ENCODE measurements around the gene TMEM258.
A peak's percentile ranks its signal among the peaks of the same experiment; 100 is the strongest.

Gene TMEM258

DNA sequence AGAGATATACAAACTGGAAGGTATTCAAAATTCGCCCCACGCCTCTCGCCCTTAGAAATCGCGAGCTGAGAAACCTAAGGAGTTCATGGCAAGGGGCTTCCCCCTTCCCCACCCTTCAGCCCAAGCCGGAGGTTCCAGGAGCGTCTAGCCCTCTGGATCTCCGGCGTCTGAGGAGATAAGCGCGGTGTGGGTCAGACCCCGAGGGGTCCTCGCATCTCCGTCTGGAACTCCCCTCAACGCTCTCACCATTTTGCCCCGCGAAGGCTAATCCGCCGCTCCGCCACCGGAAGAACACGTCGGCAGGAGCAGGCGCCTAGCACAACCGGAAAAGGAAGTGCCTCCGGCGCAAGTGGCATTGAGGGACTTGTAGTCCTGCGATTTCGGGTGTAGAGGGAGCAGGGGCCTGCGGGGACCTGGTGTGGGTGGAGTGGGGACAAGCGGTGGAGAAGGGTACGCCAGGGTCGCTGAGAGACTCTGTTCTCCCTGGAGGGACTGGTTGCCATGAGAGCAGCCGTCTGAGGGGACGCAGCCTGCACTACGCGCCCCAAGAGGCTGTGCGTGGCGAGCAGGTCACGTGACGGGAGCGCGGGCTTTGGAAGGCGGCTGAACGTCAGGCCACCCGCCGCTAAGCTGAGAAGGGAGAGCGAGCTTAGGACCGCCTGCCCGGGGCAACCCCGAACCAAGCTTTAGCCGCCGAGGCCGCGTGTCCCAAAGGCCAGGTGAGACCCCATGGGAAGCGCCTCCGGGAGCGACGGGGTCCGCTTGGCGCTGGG is at the start of gene TMEM258, which contains the start of gene FEN1:
TSS of gene TMEM258 (minus strand) at position 290 of the 773 bp plus-strand sequence. CDS start at position 249, 41 bp downstream.
TSS of gene FEN1 (plus strand) at position 602 of the 773 bp plus-strand sequence. CDS start 2,451 bp downstream, outside the sequence.
- CTCF ChIA-PET = interaction anchor here (1.0 to 9.0 kb wide), 8 partner anchors 9 to 602 kb away, joined by 3 to 118 read pairs (median 7); no protein-coding TSS in a partner anchor
- no peak for TF ChIP-seq PRDM6 (tag by site-specific recombination; IDR thresholded peaks at IDR 0.05)
- TF ChIP-seq ZNF362 (tag by site-specific recombination; IDR thresholded peaks at IDR 0.05) = no peak
- 0 out of 2 replicates have a peak, but pooled peaks have one; percentile 25 for TF ChIP-seq ZNF394 (tag by site-specific recombination; IDR thresholded peaks at IDR 0.05; ENCODE audit: borderline replicate concordance)
- no peak for TF ChIP-seq ZNF514 (tag by site-specific recombination; IDR thresholded peaks at IDR 0.05)
- TF ChIP-seq ZNF621 (tag by site-specific recombination; IDR thresholded peaks at IDR 0.05) = no peak
- TF ChIP-seq, protein P1, sequence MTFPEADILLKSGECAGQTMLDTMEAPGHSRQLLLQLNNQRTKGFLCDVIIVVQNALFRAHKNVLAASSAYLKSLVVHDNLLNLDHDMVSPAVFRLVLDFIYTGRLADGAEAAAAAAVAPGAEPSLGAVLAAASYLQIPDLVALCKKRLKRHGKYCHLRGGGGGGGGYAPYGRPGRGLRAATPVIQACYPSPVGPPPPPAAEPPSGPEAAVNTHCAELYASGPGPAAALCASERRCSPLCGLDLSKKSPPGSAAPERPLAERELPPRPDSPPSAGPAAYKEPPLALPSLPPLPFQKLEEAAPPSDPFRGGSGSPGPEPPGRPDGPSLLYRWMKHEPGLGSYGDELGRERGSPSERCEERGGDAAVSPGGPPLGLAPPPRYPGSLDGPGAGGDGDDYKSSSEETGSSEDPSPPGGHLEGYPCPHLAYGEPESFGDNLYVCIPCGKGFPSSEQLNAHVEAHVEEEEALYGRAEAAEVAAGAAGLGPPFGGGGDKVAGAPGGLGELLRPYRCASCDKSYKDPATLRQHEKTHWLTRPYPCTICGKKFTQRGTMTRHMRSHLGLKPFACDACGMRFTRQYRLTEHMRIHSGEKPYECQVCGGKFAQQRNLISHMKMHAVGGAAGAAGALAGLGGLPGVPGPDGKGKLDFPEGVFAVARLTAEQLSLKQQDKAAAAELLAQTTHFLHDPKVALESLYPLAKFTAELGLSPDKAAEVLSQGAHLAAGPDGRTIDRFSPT (tag by site-specific recombination; IDR thresholded peaks at IDR 0.05) = no peak
- TF ChIP-seq PRDM10 (tag by site-specific recombination; IDR thresholded peaks at IDR 0.05) = peak; percentile 83
- TF ChIP-seq ZBTB8A (tag by site-specific recombination; IDR thresholded peaks at IDR 0.05) = peak; percentile 60
- TF ChIP-seq EGR2 (tag by site-specific recombination; IDR thresholded peaks at IDR 0.05; ENCODE audit: low read depth) = 0 out of 2 replicates have a peak, but pooled peaks have one; percentile 11
- no peak for TF ChIP-seq ZFP3 (tag by site-specific recombination; IDR thresholded peaks at IDR 0.05; ENCODE audit: low read depth)
- TF ChIP-seq, protein P2, sequence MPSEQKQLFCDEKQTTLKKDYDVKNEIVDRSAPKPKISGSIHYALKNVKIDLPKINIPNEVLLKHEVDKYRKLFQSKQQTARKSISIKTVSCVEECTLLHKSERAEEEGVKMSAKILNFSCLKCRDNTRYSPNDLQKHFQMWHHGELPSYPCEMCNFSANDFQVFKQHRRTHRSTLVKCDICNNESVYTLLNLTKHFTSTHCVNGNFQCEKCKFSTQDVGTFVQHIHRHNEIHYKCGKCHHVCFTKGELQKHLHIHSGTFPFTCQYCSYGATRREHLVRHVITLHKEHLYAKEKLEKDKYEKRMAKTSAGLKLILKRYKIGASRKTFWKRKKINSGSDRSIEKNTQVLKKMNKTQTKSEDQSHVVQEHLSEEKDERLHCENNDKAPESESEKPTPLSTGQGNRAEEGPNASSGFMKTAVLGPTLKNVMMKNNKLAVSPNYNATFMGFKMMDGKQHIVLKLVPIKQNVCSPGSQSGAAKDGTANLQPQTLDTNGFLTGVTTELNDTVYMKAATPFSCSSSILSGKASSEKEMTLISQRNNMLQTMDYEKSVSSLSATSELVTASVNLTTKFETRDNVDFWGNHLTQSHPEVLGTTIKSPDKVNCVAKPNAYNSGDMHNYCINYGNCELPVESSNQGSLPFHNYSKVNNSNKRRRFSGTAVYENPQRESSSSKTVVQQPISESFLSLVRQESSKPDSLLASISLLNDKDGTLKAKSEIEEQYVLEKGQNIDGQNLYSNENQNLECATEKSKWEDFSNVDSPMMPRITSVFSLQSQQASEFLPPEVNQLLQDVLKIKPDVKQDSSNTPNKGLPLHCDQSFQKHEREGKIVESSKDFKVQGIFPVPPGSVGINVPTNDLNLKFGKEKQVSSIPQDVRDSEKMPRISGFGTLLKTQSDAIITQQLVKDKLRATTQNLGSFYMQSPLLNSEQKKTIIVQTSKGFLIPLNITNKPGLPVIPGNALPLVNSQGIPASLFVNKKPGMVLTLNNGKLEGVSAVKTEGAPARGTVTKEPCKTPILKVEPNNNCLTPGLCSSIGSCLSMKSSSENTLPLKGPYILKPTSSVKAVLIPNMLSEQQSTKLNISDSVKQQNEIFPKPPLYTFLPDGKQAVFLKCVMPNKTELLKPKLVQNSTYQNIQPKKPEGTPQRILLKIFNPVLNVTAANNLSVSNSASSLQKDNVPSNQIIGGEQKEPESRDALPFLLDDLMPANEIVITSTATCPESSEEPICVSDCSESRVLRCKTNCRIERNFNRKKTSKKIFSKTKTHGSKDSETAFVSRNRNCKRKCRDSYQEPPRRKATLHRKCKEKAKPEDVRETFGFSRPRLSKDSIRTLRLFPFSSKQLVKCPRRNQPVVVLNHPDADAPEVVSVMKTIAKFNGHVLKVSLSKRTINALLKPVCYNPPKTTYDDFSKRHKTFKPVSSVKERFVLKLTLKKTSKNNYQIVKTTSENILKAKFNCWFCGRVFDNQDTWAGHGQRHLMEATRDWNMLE (tag by site-specific recombination; conservative IDR thresholded peaks at IDR 0.05; ENCODE audit: low read depth) = peak; percentile 87
- TF ChIP-seq ZNF843 (tag by site-specific recombination; IDR thresholded peaks at IDR 0.05) = 0 out of 2 replicates have a peak, but pooled peaks have one; percentile 23
- TF ChIP-seq ZNF629 (tag by site-specific recombination; IDR thresholded peaks at IDR 0.05) = peak; percentile 69; the same call in 1 of the 2 replicates
- TF ChIP-seq ZNF2 (tag by site-specific recombination; IDR thresholded peaks at IDR 0.05) = peak; percentile 27; the same call in 1 of the 2 replicates
- peak; percentile 70 for TF ChIP-seq SP7 (tag by site-specific recombination; IDR thresholded peaks at IDR 0.05)
- peak; percentile 97 for TF ChIP-seq ZNF335 (tag by site-specific recombination; conservative IDR thresholded peaks at IDR 0.05)
- no peak for TF ChIP-seq ZNF221 (tag by site-specific recombination; IDR thresholded peaks at IDR 0.05; ENCODE audit: borderline replicate concordance)
- TF ChIP-seq, protein P3, sequence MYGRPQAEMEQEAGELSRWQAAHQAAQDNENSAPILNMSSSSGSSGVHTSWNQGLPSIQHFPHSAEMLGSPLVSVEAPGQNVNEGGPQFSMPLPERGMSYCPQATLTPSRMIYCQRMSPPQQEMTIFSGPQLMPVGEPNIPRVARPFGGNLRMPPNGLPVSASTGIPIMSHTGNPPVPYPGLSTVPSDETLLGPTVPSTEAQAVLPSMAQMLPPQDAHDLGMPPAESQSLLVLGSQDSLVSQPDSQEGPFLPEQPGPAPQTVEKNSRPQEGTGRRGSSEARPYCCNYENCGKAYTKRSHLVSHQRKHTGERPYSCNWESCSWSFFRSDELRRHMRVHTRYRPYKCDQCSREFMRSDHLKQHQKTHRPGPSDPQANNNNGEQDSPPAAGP (tag by site-specific recombination; IDR thresholded peaks at IDR 0.05) = peak; percentile 68; the same call in 1 of the 2 replicates

More for the DNA sequence above, at the start of gene TMEM258, which contains the start of gene FEN1:
- POLR2A ChIA-PET = interaction anchor here (0.5 to 3.6 kb wide), 10 partner anchors 9 to 157 kb away, joined by 3 to 38 read pairs (median 5); partner anchors contain the start of genes FADS1 and FADS2
- peak within 1 kb of the TSS; percentile 89 for H3K27ac ChIP-seq (ENCODE audit: extremely low read depth, low read depth, low read length)
- 0 out of 2 replicates have a peak, but pooled peaks cover 1% of the 10 kb centered on the region for H3K4me1 ChIP-seq (ENCODE audit: control insufficient read depth, insufficient read depth, low read length)
- H3K4me3 ChIP-seq (ENCODE audit: low read depth, low read length) = peak within 1 kb of the TSS; percentile 87
- no peaks in the 10 kb centered on the region for H3K9me3 ChIP-seq (ENCODE audit: control insufficient read depth, insufficient read depth, low read depth, low read length)
- peaks cover 0 to 60% of the 10 kb centered on the region in 2 experiments; a peak in 2 of 3 replicates for H3K36me3 ChIP-seq (ENCODE audit: control insufficient read depth in 2 of 2, insufficient read depth in 1 of 2, low read length in 2 of 2)

Measured in HEK293 (cell line).